Stimulated activated CD8-positive, alpha-beta memory T cell treated with anti-CD3 and anti-CD28 coated beads, Interleukin-7, amount 100 ng/mL, for 48 hours (primary cell): ENCODE data around the gene HAVCR2.
"Not testable (repeated sequence)": the region's sequence is repeated elsewhere in the genome, so short reads cannot be mapped to it uniquely, and the experiment has no call there.

Experiments used
- DNase-seq, 2 donors: peaks; one replicate each; pipeline ENCODE4 v3.0.0-alpha.2; 2020; ENCODE audit warnings: low read depth in 1 of 2; ENCODE audit errors: extremely low read depth in 1 of 2

Gene HAVCR2

GRCh38 chr5:157100140-157100679 is 8.6 kb downstream of the HAVCR2 start:
- DNase-seq = no peak

DNA sequence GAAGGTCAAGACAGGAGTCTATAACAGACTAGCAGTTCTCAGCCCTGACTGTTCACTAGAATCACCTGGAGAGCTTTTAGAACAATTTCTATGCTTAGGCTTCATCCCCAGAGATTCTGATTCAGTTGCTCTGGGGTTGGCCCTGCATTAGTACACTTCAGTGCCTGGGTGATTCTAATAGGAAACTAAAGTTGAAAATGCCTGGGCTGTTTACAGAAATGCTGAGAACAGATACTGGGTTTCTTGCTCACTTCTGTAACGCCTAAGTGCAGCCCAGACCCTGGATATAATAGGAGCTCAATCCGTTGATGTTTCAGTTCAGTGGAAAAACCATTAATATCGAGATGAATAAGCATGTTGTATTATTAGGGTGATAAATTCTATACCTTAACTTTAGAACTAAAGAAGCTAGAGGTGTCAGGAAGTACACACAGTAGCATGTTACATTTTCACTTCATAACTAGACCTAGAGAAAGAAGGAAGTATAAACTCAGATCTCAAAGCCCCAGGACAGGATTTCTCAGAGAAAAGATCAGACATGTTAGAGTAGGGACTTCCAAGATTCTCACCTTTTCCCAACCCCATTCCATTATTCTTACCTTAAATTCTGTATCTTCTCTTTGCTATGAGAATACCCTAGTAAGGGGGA is 20.4 kb downstream of the HAVCR2 start:
- DNase-seq = no peak

DNA sequence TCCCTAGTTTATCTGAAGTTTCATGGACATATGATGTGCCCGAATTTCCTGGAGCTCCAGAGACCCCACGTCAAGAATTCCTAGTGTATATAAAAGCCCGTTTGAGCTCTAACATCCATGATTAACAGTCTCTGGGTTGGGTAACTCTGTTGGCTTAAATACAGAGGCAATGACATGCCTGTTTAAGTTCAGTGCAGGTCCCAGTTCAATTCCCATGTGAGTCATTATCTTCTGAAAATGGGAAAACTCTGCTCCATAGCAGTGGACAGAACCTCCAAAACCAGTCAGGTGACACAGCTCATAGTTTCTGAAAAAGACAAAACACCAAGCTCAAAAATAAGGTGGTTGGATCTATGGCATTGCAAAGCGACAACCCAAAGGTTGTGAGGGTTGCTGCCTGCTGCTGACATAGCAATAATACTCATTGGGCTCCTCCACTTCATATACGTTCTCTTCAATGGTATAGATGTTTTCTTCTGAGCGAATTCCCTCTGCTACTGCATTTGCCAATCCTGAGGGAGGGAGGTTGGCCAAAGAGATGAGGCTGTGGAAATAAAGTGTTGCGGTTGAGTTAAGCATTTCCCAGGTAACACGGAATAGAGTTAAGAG is 22.0 kb downstream of the HAVCR2 start:
- DNase-seq = no peak

- no peak for DNase-seq
Observed at GRCh38 chr5:157085930-157086329, 22.9 kb downstream of the HAVCR2 start.

DNA sequence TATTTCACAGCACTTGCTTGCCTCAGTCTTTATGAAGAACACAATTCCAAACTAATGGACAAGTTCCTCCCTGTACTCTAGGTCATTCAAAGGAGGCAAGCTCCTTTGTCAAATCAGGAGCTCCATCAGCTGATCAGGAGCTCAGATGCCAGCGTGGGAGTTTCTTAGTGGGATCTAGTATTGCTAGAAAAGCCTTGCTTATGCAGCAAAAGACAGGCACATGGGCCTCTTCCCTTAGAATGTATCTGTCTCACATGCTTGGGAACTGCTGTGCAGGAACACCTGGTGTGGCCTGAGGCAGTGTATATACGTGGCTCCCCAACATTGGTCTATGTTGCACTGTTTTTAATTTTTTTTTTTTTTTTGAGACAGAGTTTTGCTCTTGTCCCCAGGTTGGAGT is 28.6 kb downstream of the HAVCR2 start:
- no peak for DNase-seq

- no peak for DNase-seq
Observed at GRCh38 chr5:157076558-157076957, 32.3 kb downstream of the HAVCR2 start.

DNA sequence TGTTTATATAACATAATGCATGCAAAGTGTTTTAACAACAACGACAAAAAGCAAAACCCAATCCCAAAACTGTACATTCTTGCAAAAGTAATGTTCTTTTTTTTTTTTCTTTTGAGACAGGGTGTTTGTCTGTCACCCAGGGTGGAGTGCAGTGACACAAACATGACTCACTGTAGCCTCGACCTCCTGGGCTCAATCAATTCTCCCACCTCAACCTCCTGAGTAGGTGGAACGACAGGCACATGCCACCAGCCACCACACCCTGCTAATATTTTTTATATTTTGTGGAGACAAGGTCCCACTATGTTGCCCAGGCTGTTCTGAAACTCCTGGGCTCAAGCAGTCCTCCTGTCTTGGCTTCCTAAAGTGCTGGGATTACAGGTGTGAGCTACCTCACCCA is 36.3 kb downstream of the HAVCR2 start:
- DNase-seq = peak; percentile 15 to 29

- DNase-seq = no peak
Observed at GRCh38 chr5:157069949-157070348, 38.9 kb downstream of the HAVCR2 start.

GRCh38 chr5:157068785-157069184 is 40.1 kb downstream of the HAVCR2 start:
- DNase-seq = no peak

- DNase-seq = no peak
Observed at GRCh38 chr5:157068339-157068738, 40.5 kb downstream of the HAVCR2 start.

GRCh38 chr5:157067005-157067404 is 41.8 kb downstream of the HAVCR2 start:
- no peak for DNase-seq

- no peak for DNase-seq
Observed at GRCh38 chr5:157066080-157066479, 42.8 kb downstream of the HAVCR2 start.

- DNase-seq = no peak
Observed at GRCh38 chr5:157063776-157064430, 44.9 kb downstream of the HAVCR2 start.

DNA sequence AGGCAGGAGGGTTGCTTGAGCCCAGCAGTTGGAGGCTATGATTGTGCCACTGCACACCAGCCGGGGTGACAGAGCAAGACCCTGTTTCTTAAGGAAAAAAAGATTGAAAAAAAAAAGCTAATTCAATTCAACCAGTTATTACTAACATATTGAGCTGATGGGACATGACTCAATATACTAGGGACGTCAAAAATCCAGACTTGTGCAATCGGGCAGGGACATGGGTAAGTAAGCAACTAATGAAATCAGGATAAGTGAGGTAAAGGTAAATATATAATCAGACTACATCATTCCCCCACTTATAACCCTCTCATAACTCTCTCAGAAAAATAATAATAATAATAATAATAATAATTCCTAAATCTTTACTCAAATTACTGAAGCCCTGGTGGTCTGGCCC is 49.0 kb downstream of the HAVCR2 start:
- DNase-seq = no peak

DNA sequence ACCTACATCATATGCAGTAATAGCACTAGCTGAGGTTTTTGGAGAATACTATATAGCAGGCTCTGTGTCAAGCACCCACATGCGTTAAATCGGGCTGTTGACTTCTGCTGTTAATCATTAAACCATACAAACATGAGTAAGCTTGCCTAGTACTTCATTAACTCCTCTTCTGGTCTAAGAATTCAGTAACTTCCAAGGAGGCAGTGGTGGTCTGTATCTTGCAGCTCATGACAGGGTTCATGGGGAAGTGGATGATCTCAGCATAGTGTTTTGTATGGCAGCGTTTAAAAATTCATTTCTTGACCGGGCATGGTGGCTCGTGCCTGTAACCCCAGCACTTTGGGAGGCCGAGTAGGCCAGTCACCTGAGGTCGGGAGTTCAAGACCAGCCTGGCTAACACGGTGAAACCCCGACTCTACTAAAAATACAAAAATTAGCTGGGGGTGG is 49.7 kb downstream of the HAVCR2 start, which contains the start of gene HAVCR1:
Gene HAVCR1, minus strand, starts transcription at position 24 of the 447 bp plus-strand sequence. CDS start 1,173 bp downstream, outside the sequence.
- no peak for DNase-seq

DNA sequence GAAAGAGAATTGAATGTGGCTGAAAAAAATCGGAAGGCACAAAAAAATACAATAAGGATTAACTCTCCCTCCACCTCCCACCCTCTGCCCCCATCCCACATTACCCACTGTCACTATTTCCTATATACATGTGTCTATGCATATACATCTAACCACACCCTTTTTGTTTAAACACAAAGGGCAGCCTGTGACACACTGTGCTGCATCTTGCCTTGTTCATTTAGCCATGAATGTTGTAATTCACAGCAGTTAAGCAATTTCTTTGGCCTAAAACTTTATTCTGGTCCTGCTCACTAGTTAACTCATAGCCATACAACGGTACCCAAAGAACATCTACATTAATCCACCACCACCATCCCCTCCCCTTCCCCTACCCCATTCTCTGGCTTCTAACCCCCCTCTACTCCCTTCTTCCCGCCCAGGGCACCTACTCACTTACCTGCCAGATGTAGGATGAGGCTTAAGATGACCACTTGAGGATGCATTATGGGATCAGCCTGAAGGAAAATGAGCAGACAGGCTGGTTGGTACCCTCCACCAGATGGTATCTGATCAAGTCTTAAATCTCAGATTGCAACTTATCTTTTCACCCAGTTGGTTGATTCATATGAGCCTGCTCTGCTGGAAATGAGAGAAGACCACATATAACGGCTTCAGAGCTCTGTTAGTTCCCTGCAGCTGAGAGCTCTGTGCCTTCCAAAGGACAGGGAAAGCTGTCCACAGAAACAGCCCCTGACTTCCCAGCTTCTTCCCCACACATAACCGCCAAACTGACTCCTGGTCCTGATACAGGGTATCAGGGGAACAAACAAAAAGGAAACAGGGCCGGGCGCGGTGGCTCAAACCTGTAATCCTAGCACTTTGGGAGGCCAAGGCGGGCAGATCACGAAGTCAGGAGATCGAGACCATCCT is 51.1 kb downstream of the HAVCR2 start:
- DNase-seq = no peak

DNA sequence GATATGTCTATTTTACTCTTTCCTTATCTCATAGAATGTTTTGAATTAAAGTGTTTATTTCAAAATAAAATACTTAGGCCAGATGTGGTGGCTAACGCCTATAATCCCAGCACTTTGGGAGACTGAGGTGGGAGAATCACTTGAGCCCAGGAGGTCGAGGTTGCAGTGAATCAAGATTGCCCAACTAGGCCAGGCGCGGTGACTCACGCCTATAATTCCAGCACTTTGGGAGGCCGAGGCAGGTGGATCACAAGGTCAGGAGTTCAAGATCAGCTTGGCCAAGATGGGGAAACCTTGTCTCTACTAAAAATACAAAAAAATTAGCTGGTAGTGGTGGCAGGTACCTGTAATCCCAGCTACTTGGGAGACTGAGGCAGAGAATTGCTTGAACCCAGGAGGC is 52.0 kb downstream of the HAVCR2 start:
- DNase-seq = not testable (repeated sequence)

GRCh38 chr5:157051604-157052245 is 57.1 kb downstream of the HAVCR2 start:
- no peak for DNase-seq

- no peak for DNase-seq
Observed at GRCh38 chr5:157050050-157050449, 58.8 kb downstream of the HAVCR2 start.

- no peak for DNase-seq
Observed at GRCh38 chr5:157049605-157050004, 59.2 kb downstream of the HAVCR2 start.
